Glutamatergic neuron (in vitro differentiated cells): Measurements from ENCODE around the gene SCN8A. TPM values are rescaled to one million over a fixed set of nuclear protein-coding genes. Genes with fewer than 3 reads are reported as not detected.

Source experiments
- DNase-seq: peaks from one replicate; pipeline ENCODE4 v3.0.0; 2022
- H3K27ac Mint-ChIP-seq: one replicate; pipeline ENCODE4 v1.8.0; 2020; ENCODE audit warnings: mild to moderate bottlenecking, mixed read lengths, inconsistent platforms; ENCODE audit not compliant: unreplicated experiment
- H3K27me3 Mint-ChIP-seq: one replicate; pipeline ENCODE4 v1.8.0; 2020; ENCODE audit warnings: mild to moderate bottlenecking, moderate library complexity, mixed read lengths, inconsistent platforms; ENCODE audit not compliant: unreplicated experiment
- H3K36me3 Mint-ChIP-seq: one replicate; pipeline ENCODE4 v1.8.0; 2020; ENCODE audit warnings: mild to moderate bottlenecking, mixed read lengths, inconsistent platforms; ENCODE audit not compliant: unreplicated experiment
- H3K4me1 Mint-ChIP-seq: one replicate; pipeline ENCODE4 v1.8.0; 2020; ENCODE audit warnings: mild to moderate bottlenecking, low read depth, mixed read lengths, inconsistent platforms; ENCODE audit not compliant: unreplicated experiment
- H3K4me3 Mint-ChIP-seq: one replicate; pipeline ENCODE4 v1.8.0; 2020; ENCODE audit warnings: mild to moderate bottlenecking, mixed read lengths, inconsistent platforms; ENCODE audit not compliant: unreplicated experiment
- H3K9me3 Mint-ChIP-seq: one replicate; pipeline ENCODE4 v1.8.0; 2020; ENCODE audit warnings: mild to moderate bottlenecking, moderate library complexity, mixed read lengths, inconsistent platforms; ENCODE audit not compliant: unreplicated experiment
- CTCF ChIP-seq: fragments of 200-600 bp; sonication (generic); IDR thresholded peaks from one replicate; pipeline ENCODE4 v1.5.0; 2021; ENCODE audit not compliant: partially characterized antibody, unreplicated experiment
- total RNA-seq: library from RNA; stranded (reverse); fragmentation: NEBNext Ultra II Directional; extraction: Animal tissue kit (Norgen Biotek cat#: 25700); gene quantifications from one replicate; pipeline ENCODE4 v1.2.1, GENCODE V29; 2021; ENCODE audit not compliant: unreplicated experiment

Gene SCN8A
- total RNA-seq, 1 donor from 2014 or later = 47.6 TPM

GRCh38 chr12:51838036-51838435, 247.0 kb downstream of the SCN8A start:
- H3K27ac Mint-ChIP-seq = peak overlapping the region; percentile 97
- no peak for TF ChIP-seq CTCF
- no peak for DNase-seq
- H3K4me1 Mint-ChIP-seq = peaks cover 62% of the 10 kb centered on the region
- peaks cover 31% of the 10 kb centered on the region for H3K27me3 Mint-ChIP-seq
- peaks cover 17% of the 10 kb centered on the region for H3K9me3 Mint-ChIP-seq
- peaks cover 5% of the 10 kb centered on the region for H3K36me3 Mint-ChIP-seq
- H3K4me3 Mint-ChIP-seq = peak overlapping the region; percentile 76

- DNase-seq = no peak
- no peak for TF ChIP-seq CTCF
- H3K4me1 Mint-ChIP-seq = peaks cover 62% of the 10 kb centered on the region
- peaks cover 30% of the 10 kb centered on the region for H3K27me3 Mint-ChIP-seq
- H3K4me3 Mint-ChIP-seq = peak overlapping the region; percentile 80
- H3K36me3 Mint-ChIP-seq = peaks cover 3% of the 10 kb centered on the region
- H3K27ac Mint-ChIP-seq = no peak overlapping the region
- peaks cover 15% of the 10 kb centered on the region for H3K9me3 Mint-ChIP-seq
These were observed 247.7 kb downstream of the SCN8A start for GRCh38 chr12:51838762-51839161.

GRCh38 chr12:51839310-51839947, 248.4 kb downstream of the SCN8A start:
- peak overlapping the region; percentile 80 for H3K4me3 Mint-ChIP-seq
- DNase-seq = no peak
- H3K9me3 Mint-ChIP-seq = peaks cover 11% of the 10 kb centered on the region
- TF ChIP-seq CTCF = no peak
- peak overlapping the region; percentile 85 for H3K27ac Mint-ChIP-seq
- peaks cover 63% of the 10 kb centered on the region for H3K4me1 Mint-ChIP-seq
- peaks cover 25% of the 10 kb centered on the region for H3K27me3 Mint-ChIP-seq
- no peaks in the 10 kb centered on the region for H3K36me3 Mint-ChIP-seq

GRCh38 chr12:51840966-51841365, 249.9 kb downstream of the SCN8A start:
- TF ChIP-seq CTCF = no peak
- H3K9me3 Mint-ChIP-seq = peaks cover 4% of the 10 kb centered on the region
- H3K4me3 Mint-ChIP-seq = no peak overlapping the region
- H3K4me1 Mint-ChIP-seq = peaks cover 65% of the 10 kb centered on the region
- no peaks in the 10 kb centered on the region for H3K36me3 Mint-ChIP-seq
- H3K27me3 Mint-ChIP-seq = peaks cover 20% of the 10 kb centered on the region
- no peak overlapping the region for H3K27ac Mint-ChIP-seq
- no peak for DNase-seq

GRCh38 chr12:51841727-51842126, 250.7 kb downstream of the SCN8A start:
- no peak for DNase-seq
- H3K9me3 Mint-ChIP-seq = peaks cover 9% of the 10 kb centered on the region
- no peak for TF ChIP-seq CTCF
- H3K4me3 Mint-ChIP-seq = peak overlapping the region; percentile 77
- no peaks in the 10 kb centered on the region for H3K36me3 Mint-ChIP-seq
- H3K27ac Mint-ChIP-seq = no peak overlapping the region
- H3K4me1 Mint-ChIP-seq = peaks cover 64% of the 10 kb centered on the region
- peaks cover 20% of the 10 kb centered on the region for H3K27me3 Mint-ChIP-seq
